Fibroblast of pulmonary artery (primary cell): Measurements from ENCODE around the gene BRMS1.

Experiments
- DNase-seq: peaks from one replicate; pipeline ENCODE4 v3.0.0-alpha.2; 2010; ENCODE audit warnings: low read depth
- H3K4me3 ChIP-seq: replicated peaks from 2 replicates; pipeline ENCODE4 v1.5.1; 2011; ENCODE audit warnings: low read depth, mild to moderate bottlenecking, control low read depth, low read length, moderate library complexity
- CTCF ChIP-seq: IDR thresholded peaks from 2 replicates; pipeline ENCODE4 v1.5.1; 2011; ENCODE audit warnings: mild to moderate bottlenecking, control low read depth, low read length, inconsistent platforms; ENCODE audit errors: missing control alignments

Gene BRMS1

GRCh38 chr11:66299186-66299585 lies 45.7 kb downstream of the BRMS1 start:
- H3K4me3 ChIP-seq: no peak overlapping the region
- TF ChIP-seq CTCF: no peak
- no peak for DNase-seq

- DNase-seq: no peak
- H3K4me3 ChIP-seq: no peak overlapping the region
- TF ChIP-seq CTCF: no peak
These were observed 47.3 kb downstream of the BRMS1 start for GRCh38 chr11:66297610-66298009.

GRCh38 chr11:66294626-66295620 lies 50.0 kb downstream of the BRMS1 start:
- no peak for TF ChIP-seq CTCF
- no peak overlapping the region for H3K4me3 ChIP-seq
- DNase-seq: no peak

- no peak for DNase-seq
- no peak for TF ChIP-seq CTCF
- H3K4me3 ChIP-seq: no peak overlapping the region
These were observed 50.9 kb downstream of the BRMS1 start for GRCh38 chr11:66293777-66294625.

- H3K4me3 ChIP-seq: no peak overlapping the region
- TF ChIP-seq CTCF: no peak
- DNase-seq: no peak
These were observed 51.6 kb downstream of the BRMS1 start for GRCh38 chr11:66293352-66293751.

GRCh38 chr11:66292543-66293332 lies 52.2 kb downstream of the BRMS1 start:
- DNase-seq: no peak
- TF ChIP-seq CTCF: no peak
- H3K4me3 ChIP-seq: no peak overlapping the region
